Mesendoderm (in vitro differentiated cells): Measurements from ENCODE around the gene ZNF581.

Experiments
- DNase-seq: peaks from one replicate; pipeline ENCODE4 v3.0.0; 2013
- H2AK5ac ChIP-seq: 2 replicates; pipeline ENCODE4 v1.6.1; 2013; ENCODE audit warnings: low read length, inconsistent platforms
- H2BK120ac ChIP-seq: 2 replicates; pipeline ENCODE4 v1.6.1; 2013; ENCODE audit warnings: low read depth, mild to moderate bottlenecking, low read length, moderate library complexity, mixed read lengths
- H2BK15ac ChIP-seq: replicated peaks from 2 replicates; pipeline ENCODE4 v1.6.1; 2013; ENCODE audit warnings: low read depth, mild to moderate bottlenecking, moderate library complexity
- H2BK5ac ChIP-seq: 2 replicates; pipeline ENCODE4 v1.6.1; 2013; ENCODE audit warnings: low read length, inconsistent platforms
- H3K18ac ChIP-seq: 2 replicates; pipeline ENCODE4 v1.6.1; 2013; ENCODE audit warnings: mild to moderate bottlenecking, low read length, mixed read lengths
- H3K23ac ChIP-seq: one replicate; pipeline ENCODE4 v1.6.1; 2013; ENCODE audit warnings: low read length
- H3K27ac ChIP-seq: 2 replicates; pipeline ENCODE4 v1.5.1; 2013; ENCODE audit warnings: low read depth, mild to moderate bottlenecking, inconsistent platforms, low read length, moderate library complexity
- H3K27me3 ChIP-seq: 2 replicates; pipeline ENCODE4 v1.6.1; 2013; ENCODE audit warnings: low read length, control low read depth, mild to moderate bottlenecking, inconsistent platforms; ENCODE audit not compliant: insufficient read depth, poor library complexity
- H3K36me3 ChIP-seq: 2 replicates; pipeline ENCODE4 v1.6.1; 2013; ENCODE audit warnings: low read length, inconsistent platforms; ENCODE audit not compliant: control insufficient read depth, insufficient read depth
- H3K4ac ChIP-seq: one replicate; pipeline ENCODE4 v1.6.1; 2013; ENCODE audit warnings: low read depth, mild to moderate bottlenecking, low read length, moderate library complexity
- H3K4me1 ChIP-seq: 2 replicates; pipeline ENCODE4 v1.6.1; 2013; ENCODE audit warnings: low read depth, low read length, inconsistent platforms; ENCODE audit not compliant: control insufficient read depth
- H3K4me2 ChIP-seq: 2 replicates; pipeline ENCODE4 v1.6.1; 2013; ENCODE audit warnings: low read length
- H3K4me3 ChIP-seq: 2 replicates; pipeline ENCODE4 v1.5.1; 2013; ENCODE audit warnings: mild to moderate bottlenecking, low read length
- H3K56ac ChIP-seq: one replicate; pipeline ENCODE4 v1.6.1; 2013; ENCODE audit warnings: low read length
- H3K79me1 ChIP-seq: 2 replicates; pipeline ENCODE4 v1.6.1; 2013; ENCODE audit warnings: low read length, inconsistent platforms
- H3K79me2 ChIP-seq: 2 replicates; pipeline ENCODE4 v1.6.1; 2013; ENCODE audit warnings: mild to moderate bottlenecking, low read length; ENCODE audit not compliant: control insufficient read depth, insufficient read depth
- H3K9ac ChIP-seq: 2 replicates; pipeline ENCODE4 v1.6.1; 2013; ENCODE audit warnings: low read length, inconsistent platforms
- H4K5ac ChIP-seq: one replicate; pipeline ENCODE4 v1.6.1; 2013; ENCODE audit warnings: low read length
- H4K8ac ChIP-seq: one replicate; pipeline ENCODE4 v1.6.1; 2013; ENCODE audit warnings: low read depth, mild to moderate bottlenecking, control low read depth, low read length, moderate library complexity
- WGBS: extraction: QIAGEN DNeasy Blood & Tissue Kit; methylation state at CpG from one replicate; pipeline ENCODE4 v1.1.7; 2013; ENCODE audit warnings: low lambda C conversion rate, missing lambda C conversion rate; ENCODE audit not compliant: insufficient coverage; ENCODE audit errors: extremely low coverage; 5-methylcytosine and 5-hydroxymethylcytosine counted together

ZNF581 gene

DNA sequence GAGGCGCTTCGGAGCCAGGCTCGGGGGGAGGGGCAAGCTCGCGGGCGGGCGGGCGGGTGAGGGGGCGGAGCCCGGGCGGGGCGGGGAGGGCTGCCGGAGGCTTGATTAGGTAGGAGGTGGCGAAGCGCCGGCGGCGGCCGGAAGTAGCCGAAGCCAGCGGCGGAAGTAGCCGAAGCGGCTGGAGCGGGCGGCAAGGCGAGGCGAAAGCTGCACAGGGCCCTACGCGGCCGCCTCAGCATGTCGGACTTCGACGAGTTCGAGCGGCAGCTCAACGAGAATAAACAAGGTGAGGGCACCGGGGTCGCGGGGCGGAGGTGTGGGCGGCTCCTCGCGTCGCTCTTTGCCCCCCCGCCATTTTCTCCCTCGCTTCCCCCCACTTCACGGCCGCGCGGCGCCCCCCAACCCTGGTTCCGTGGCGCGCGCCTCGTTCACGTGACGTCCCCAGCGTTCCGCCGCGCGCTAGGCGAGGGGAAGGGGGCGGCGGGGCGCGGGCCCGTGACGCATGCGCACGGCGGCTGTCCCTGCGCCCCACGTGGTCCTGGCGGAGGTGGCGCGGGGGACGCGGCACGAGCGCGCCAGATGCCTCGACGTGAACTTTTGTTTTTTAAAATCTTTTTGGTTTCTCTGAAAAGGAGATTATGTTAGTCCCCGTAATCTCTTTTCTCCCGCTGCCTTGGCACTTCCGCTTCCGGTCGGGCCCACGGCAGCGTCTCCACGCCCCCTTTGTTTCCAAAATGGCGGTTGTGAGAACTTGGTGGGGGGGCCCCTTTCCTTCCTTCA is 11.6 kb downstream of the ZNF581 start, which contains the start of gene U2AF2:
Gene U2AF2 (plus strand): TSS at position 168 of the 780 bp plus-strand sequence. CDS start 70 bp downstream, at position 238.
- Histone ChIP-seq H3K79me2 (peaks cover 47% of the 10 kb centered on the region), H2BK120ac (peak within 1 kb of the TSS; percentile 84), H2BK15ac (no peak within 1 kb of the TSS), H3K4me2 (peak within 1 kb of the TSS; percentile 85), H3K36me3 (no peaks in the 10 kb centered on the region), H3K23ac (peak within 1 kb of the TSS; percentile 48), H3K9ac (peak within 1 kb of the TSS; percentile 99), H3K4me3 (peak within 1 kb of the TSS; percentile 81), H3K27me3 (no peaks in the 10 kb centered on the region), H2AK5ac (no peak within 1 kb of the TSS), H3K79me1 (no peaks in the 10 kb centered on the region), H2BK5ac (peak within 1 kb of the TSS; percentile 98), H3K4me1 (peaks cover 4% of the 10 kb centered on the region), H4K5ac (peak within 1 kb of the TSS; percentile 68), H3K56ac (peak within 1 kb of the TSS; percentile 98), H4K8ac (peak within 1 kb of the TSS; percentile 56), H3K18ac (peak within 1 kb of the TSS; percentile 96), H3K4ac (peak within 1 kb of the TSS; percentile 98), H3K27ac (peak within 1 kb of the TSS; percentile 96)
- no CpG with 5 or more reads among the region's 95 CpGs for WGBS
- DNase-seq = peak; percentile 92

DNA sequence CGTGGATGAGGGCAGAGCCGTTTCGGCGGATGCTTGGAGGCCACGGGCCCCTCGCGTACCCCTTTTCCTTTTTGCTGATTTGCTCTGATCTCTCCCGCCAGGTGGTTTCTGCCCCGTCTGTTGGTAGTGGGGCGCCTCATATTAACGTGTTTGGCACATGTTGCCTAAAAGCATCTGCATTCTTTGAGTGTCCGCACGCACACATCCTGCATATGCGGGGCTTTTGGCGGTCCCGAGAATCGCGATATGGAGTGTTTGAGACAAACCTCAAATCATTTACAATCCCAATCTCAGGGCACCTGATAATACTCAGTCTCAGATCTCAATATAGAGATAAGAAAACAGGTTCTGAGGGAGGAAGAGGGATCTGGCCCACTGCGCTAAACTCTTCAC is 12.2 kb downstream of the ZNF581 start:
- Histone ChIP-seq H4K5ac (peak overlapping the region; percentile 5), H2BK120ac (no peak overlapping the region), H3K4me3 (peak overlapping the region; percentile 64), H3K4me1 (peaks cover 4% of the 10 kb centered on the region), H3K18ac (no peak overlapping the region), H2BK15ac (no peak overlapping the region), H4K8ac (peak overlapping the region; percentile 56), H3K36me3 (no peaks in the 10 kb centered on the region), H3K56ac (peak overlapping the region; percentile 97), H3K27ac (peak overlapping the region; percentile 96), H2AK5ac (no peak overlapping the region), H3K9ac (peak overlapping the region; percentile 82), H3K4me2 (peak overlapping the region; percentile 85), H3K79me2 (peaks cover 53% of the 10 kb centered on the region), H2BK5ac (peak overlapping the region; percentile 61), H3K23ac (no peak overlapping the region), H3K4ac (peak overlapping the region; percentile 18), H3K27me3 (no peaks in the 10 kb centered on the region), H3K79me1 (no peaks in the 10 kb centered on the region)
- WGBS = no CpG with 5 or more reads among the region's 19 CpGs
- no peak for DNase-seq

DNA sequence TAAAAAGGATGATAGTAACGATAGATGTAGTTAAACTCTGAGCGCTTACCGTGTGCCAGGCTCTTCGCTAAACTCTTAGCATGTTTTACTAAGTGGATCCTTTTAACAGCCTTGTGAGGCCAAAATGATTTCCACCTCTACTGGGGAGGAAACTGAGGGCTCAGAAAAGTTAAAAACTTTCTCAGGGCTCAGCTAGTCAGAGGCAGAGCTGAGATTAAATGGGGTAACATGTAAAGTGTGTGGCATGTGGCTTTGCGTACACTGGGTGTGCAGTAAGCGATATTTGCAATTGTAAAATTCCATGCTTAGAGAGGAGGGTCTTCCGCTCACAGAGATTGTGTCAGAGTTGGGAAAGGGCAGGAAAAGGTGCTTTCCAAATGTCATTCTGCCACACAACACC is 13.1 kb downstream of the ZNF581 start:
- Histone ChIP-seq H3K79me2 (peaks cover 58% of the 10 kb centered on the region), H3K4me2 (peak overlapping the region; percentile 85), H4K5ac (no peak overlapping the region), H3K9ac (peak overlapping the region; percentile 82), H4K8ac (no peak overlapping the region), H2BK15ac (no peak overlapping the region), H3K23ac (no peak overlapping the region), H3K27me3 (no peaks in the 10 kb centered on the region), H3K79me1 (no peaks in the 10 kb centered on the region), H3K4ac (no peak overlapping the region), H3K27ac (no peak overlapping the region), H3K4me3 (peak overlapping the region; percentile 64), H3K36me3 (no peaks in the 10 kb centered on the region), H2AK5ac (no peak overlapping the region), H2BK5ac (no peak overlapping the region), H3K56ac (peak overlapping the region; percentile 97), H2BK120ac (no peak overlapping the region), H3K4me1 (peaks cover 4% of the 10 kb centered on the region), H3K18ac (no peak overlapping the region)
- no peak for DNase-seq
- WGBS = 100% methylated on average over 1 of the region's 7 CpGs

DNA sequence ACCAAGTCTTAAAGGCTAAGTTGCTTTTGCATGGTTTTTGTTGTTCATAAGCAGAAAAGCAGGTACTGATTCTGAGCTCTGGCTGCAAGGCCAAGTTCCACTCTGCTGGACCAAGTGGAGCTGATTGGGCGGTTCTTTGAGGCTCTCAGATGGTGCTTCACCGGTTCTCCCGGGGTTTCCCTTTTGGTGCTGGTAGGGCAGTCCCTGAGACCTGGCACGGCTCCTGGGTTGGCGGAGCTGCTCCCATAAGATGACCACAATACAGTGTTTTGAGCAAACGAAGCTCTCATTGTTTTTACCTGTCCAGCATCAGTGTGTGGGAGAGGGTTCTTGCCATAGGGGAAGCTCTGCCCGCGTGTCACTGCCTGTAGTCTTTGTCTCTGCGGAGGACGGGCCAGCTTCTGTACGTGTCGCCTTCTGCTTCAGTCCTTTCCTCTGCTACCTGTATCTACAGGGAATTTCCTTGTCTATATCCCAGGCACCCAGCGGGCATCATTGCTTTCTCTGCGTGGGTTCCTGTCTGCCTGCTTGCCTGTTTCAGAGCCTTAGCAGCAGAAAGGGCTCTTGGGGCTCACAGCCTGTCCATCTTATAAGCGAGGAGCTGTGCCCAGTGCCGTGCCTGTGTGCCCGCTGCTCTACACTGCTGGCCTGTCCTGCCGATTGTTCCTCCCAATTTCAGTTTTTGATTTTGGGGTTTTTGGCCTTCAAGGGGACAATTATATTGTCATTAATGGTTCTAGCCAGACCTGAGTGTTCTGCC is 13.7 kb downstream of the ZNF581 start:
- H3K18ac ChIP-seq = no peak overlapping the region
- no peak overlapping the region for H2BK120ac ChIP-seq
- H3K79me1 ChIP-seq = no peaks in the 10 kb centered on the region
- peak overlapping the region; percentile 15 for H3K4me3 ChIP-seq
- H3K4ac ChIP-seq = no peak overlapping the region
- H3K27ac ChIP-seq = no peak overlapping the region
- no peak overlapping the region for H4K8ac ChIP-seq
- no peak overlapping the region for H3K23ac ChIP-seq
- H2AK5ac ChIP-seq = no peak overlapping the region
- no CpG with 5 or more reads among the region's 18 CpGs for WGBS
- H2BK15ac ChIP-seq = no peak overlapping the region
- peaks cover 4% of the 10 kb centered on the region for H3K4me1 ChIP-seq
- H3K27me3 ChIP-seq = no peaks in the 10 kb centered on the region
- peak overlapping the region; percentile 97 for H3K56ac ChIP-seq
- peak overlapping the region; percentile 85 for H3K4me2 ChIP-seq
- peak overlapping the region; percentile 82 for H3K9ac ChIP-seq
- no peak for DNase-seq
- no peaks in the 10 kb centered on the region for H3K36me3 ChIP-seq
- peaks cover 62% of the 10 kb centered on the region for H3K79me2 ChIP-seq
- H2BK5ac ChIP-seq = no peak overlapping the region
- no peak overlapping the region for H4K5ac ChIP-seq

DNA sequence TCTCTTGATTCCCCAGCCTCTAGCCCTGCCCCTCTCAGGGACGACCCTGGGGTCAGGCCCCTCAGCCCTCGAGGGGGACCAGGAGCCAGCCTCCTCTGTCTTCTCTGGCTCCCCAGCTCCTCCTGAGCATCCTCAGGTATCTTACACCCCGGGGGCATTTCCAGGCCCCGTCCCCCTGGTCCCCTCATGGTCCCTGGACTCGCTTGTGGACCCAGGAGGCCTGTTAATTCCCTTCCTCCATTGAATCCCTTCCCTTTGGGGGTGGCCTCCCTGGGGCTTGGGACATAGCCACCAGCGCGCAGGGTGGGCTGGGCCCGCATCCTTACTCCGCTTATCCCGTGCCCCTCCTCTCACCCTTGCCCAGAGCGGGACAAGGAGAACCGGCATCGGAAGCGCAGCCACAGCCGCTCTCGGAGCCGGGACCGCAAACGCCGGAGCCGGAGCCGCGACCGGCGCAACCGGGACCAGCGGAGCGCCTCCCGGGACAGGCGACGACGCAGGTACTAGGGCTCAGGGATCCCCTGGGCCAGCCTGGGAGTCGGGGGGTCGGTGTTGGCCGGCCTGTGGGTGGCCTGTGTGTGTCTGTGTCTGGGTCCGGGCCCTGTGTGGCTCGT is 15.5 kb downstream of the ZNF581 start:
- H4K5ac ChIP-seq = no peak overlapping the region
- no peak overlapping the region for H3K23ac ChIP-seq
- no peak overlapping the region for H2AK5ac ChIP-seq
- H2BK5ac ChIP-seq = no peak overlapping the region
- peaks cover 4% of the 10 kb centered on the region for H3K4me1 ChIP-seq
- no peak overlapping the region for H3K4me3 ChIP-seq
- no peak overlapping the region for H3K56ac ChIP-seq
- no peak overlapping the region for H3K4me2 ChIP-seq
- no peak overlapping the region for H2BK15ac ChIP-seq
- peaks cover 13% of the 10 kb centered on the region for H3K36me3 ChIP-seq
- no peak overlapping the region for H4K8ac ChIP-seq
- H3K79me2 ChIP-seq = peaks cover 78% of the 10 kb centered on the region
- H3K27me3 ChIP-seq = no peaks in the 10 kb centered on the region
- H3K9ac ChIP-seq = no peak overlapping the region
- no peak for DNase-seq
- H3K18ac ChIP-seq = no peak overlapping the region
- H3K4ac ChIP-seq = no peak overlapping the region
- no CpG with 5 or more reads among the region's 37 CpGs for WGBS
- peaks cover 5% of the 10 kb centered on the region for H3K79me1 ChIP-seq
- no peak overlapping the region for H2BK120ac ChIP-seq
- H3K27ac ChIP-seq = no peak overlapping the region
